Astrocyte of the spinal cord (primary cell): ENCODE data around the gene CLCF1.
A peak's percentile ranks its signal among the peaks of the same experiment; 100 is the strongest.

Experiments
- DNase-seq: peaks from one replicate; pipeline ENCODE4 v3.0.0; 2011; ENCODE audit warnings: low read depth, low spot score
- H3K4me3 ChIP-seq: 2 replicates; pipeline ENCODE4 v1.5.1; 2011; ENCODE audit warnings: low read depth, mild to moderate bottlenecking, low read length, moderate library complexity
- CTCF ChIP-seq: IDR thresholded peaks from 2 replicates; pipeline ENCODE4 v1.5.1; 2012; ENCODE audit warnings: low read depth, mild to moderate bottlenecking, low read length, inconsistent platforms
- in situ Hi-C: cut with HindIII; loops from 2 replicates; pipeline ENCODE4 v1.10.0; 2017; ENCODE audit warnings: low sequenced_read_pairs

CLCF1 gene

GRCh38 chr11:67393990-67394389 is 20.6 kb upstream of the CLCF1 start:
- no peak for TF ChIP-seq CTCF
- H3K4me3 ChIP-seq = no peak overlapping the region
- in situ Hi-C loops = no loop called here
- no peak for DNase-seq

GRCh38 chr11:67393437-67393836 is 20.0 kb upstream of the CLCF1 start:
- in situ Hi-C loops = no loop called here
- H3K4me3 ChIP-seq = no peak overlapping the region
- TF ChIP-seq CTCF = no peak
- DNase-seq = no peak

GRCh38 chr11:67392183-67392715 is 18.9 kb upstream of the CLCF1 start:
- TF ChIP-seq CTCF = no peak
- DNase-seq = no peak
- in situ Hi-C loops = no loop called here
- peak overlapping the region; percentile 81 for H3K4me3 ChIP-seq

GRCh38 chr11:67391304-67392182 is 18.1 kb upstream of the CLCF1 start, which contains the start of gene RAD9A:
RAD9A (plus strand) TSS chr11:67391986; CDS start chr11:67392045, 59 bp downstream.
- no peak for TF ChIP-seq CTCF
- in situ Hi-C loops = no loop called here
- peak within 1 kb of the TSS; percentile 81 for H3K4me3 ChIP-seq
- peak; percentile 93 for DNase-seq

- in situ Hi-C loops = no loop called here
- peak overlapping the region; percentile 81 for H3K4me3 ChIP-seq
- DNase-seq = no peak
- no peak for TF ChIP-seq CTCF
Measured at GRCh38 chr11:67390947-67391303, 17.5 kb upstream of the CLCF1 start.

GRCh38 chr11:67389477-67389876 is 16.1 kb upstream of the CLCF1 start:
- in situ Hi-C loops = no loop called here

More at GRCh38 chr11:67389477-67389876, 16.1 kb upstream of the CLCF1 start:
- H3K4me3 ChIP-seq = no peak overlapping the region
- TF ChIP-seq CTCF = peak; percentile 77
- no peak for DNase-seq
